ENCODE results near the gene C19orf33. TPM values are rescaled to one million over a fixed set of nuclear protein-coding genes. Genes with fewer than 3 reads are reported as not detected.

Gene C19orf33
- total and polyA plus RNA-seq, 2 of the 8 experiments (the other 6 are each of a cell fraction or from before 2014, with no cell fraction given) = 6.0 to 36.0 TPM

- TF ChIP-seq SIX5 (IDR thresholded peaks at IDR 0.05; ENCODE audit: low read depth, low read length) (no peak), CREB1 (IDR thresholded peaks at IDR 0.05) (peak; percentile 57), TAF1 (IDR thresholded peaks at IDR 0.05; ENCODE audit: low read depth, low read length) (peak; percentile 51; the same call in 1 of the 2 replicates), SAP30 (IDR thresholded peaks at IDR 0.05; ENCODE audit: insufficient read depth, insufficient replicate concordance, low read length) (no peak), ATF3 (IDR thresholded peaks at IDR 0.05; ENCODE audit: insufficient read depth, low read depth, low read length) (no peak), RXRA (IDR thresholded peaks at IDR 0.05; ENCODE audit: insufficient read depth, low read depth, low read length) (no peak), TBP (IDR thresholded peaks at IDR 0.05; ENCODE audit: low read depth, low read length) (peak; percentile 40; the same call in 1 of the 2 replicates), TCF12 (IDR thresholded peaks at IDR 0.05; ENCODE audit: low read depth, low read length) (no peak), KDM4A (IDR thresholded peaks at IDR 0.05; ENCODE audit: low read depth, low read length, severe bottlenecking) (peak; percentile 18), SP4 (IDR thresholded peaks at IDR 0.05; ENCODE audit: low read length) (no peak; the same call in 1 of the 2 replicates), HDAC2 (IDR thresholded peaks at IDR 0.05; ENCODE audit: borderline replicate concordance in 1 of 2, low read depth in 2 of 2, low read length in 2 of 2) (peak in 1 of 2 experiments; percentile 2; a peak in 1 of 4 replicates), SRF (IDR thresholded peaks at IDR 0.05; ENCODE audit: low read depth, low read length) (no peak), EGR1 (IDR thresholded peaks at IDR 0.05; ENCODE audit: borderline replicate concordance, low read depth, low read length) (peak; percentile 22; the same call in 1 of the 2 replicates), SIN3A (conservative IDR thresholded peaks at IDR 0.05 in 1 of 2, IDR thresholded peaks at IDR 0.05 in 1 of 2; ENCODE audit: low read depth in 1 of 2, low read length in 2 of 2) (peak in 1 of 2 experiments; percentile 17; a peak in 2 of 4 replicates), KDM5A (IDR thresholded peaks at IDR 0.05; ENCODE audit: low read length) (no peak), HDAC6 (IDR thresholded peaks at IDR 0.05; ENCODE audit: low read depth, low read length) (no peak), SP1 (IDR thresholded peaks at IDR 0.05; ENCODE audit: low read depth, low read length) (peak; percentile 52; the same call in 1 of the 2 replicates), YY1 (IDR thresholded peaks at IDR 0.05; ENCODE audit: low read depth, low read length) (no peak)
Measured at GRCh38 chr19:38315657-38316476, 11.8 kb downstream of the C19orf33 start, which contains the start of gene YIF1B (continued).

Measured in H1 (cell line).